ENCODE measurements around the gene FBXO21. TPM values are rescaled to one million over a fixed set of nuclear protein-coding genes. Genes with fewer than 3 reads are reported as not detected.

The FBXO21 gene
- total RNA-seq, 1 donor from 2014 or later, result 62.7 TPM

- Mint-ChIP-seq H3K9me3 (ENCODE audit: low read depth) (no peaks in the 10 kb centered on the region), H3K27me3 (no peaks in the 10 kb centered on the region), H3K4me1 (ENCODE audit: low read depth) (peaks cover 7% of the 10 kb centered on the region), H3K36me3 (ENCODE audit: insufficient read depth) (peaks cover 33% of the 10 kb centered on the region), H3K27ac (no peak overlapping the region), H3K4me3 (ENCODE audit: low read depth) (no peak overlapping the region)
- DNase-seq (ENCODE audit: low spot score, unreplicated experiment), result no peak
- TF ChIP-seq CTCF (IDR thresholded peaks at IDR 0.05; ENCODE audit: unreplicated experiment), result no peak
These were observed 27.6 kb downstream of the FBXO21 start for GRCh38 chr12:117162633-117163032.

- Mint-ChIP-seq H3K27me3 (no peaks in the 10 kb centered on the region), H3K4me1 (ENCODE audit: low read depth) (peaks cover 7% of the 10 kb centered on the region), H3K27ac (no peak overlapping the region), H3K9me3 (ENCODE audit: low read depth) (no peaks in the 10 kb centered on the region), H3K36me3 (ENCODE audit: insufficient read depth) (peaks cover 37% of the 10 kb centered on the region), H3K4me3 (ENCODE audit: low read depth) (no peak overlapping the region)
- no peak for DNase-seq (ENCODE audit: low spot score, unreplicated experiment)
- no peak for TF ChIP-seq CTCF (IDR thresholded peaks at IDR 0.05; ENCODE audit: unreplicated experiment)
These were observed 28.1 kb downstream of the FBXO21 start for GRCh38 chr12:117162167-117162539.

GRCh38 chr12:117161460-117162166 is 28.7 kb downstream of the FBXO21 start:
- no peak for TF ChIP-seq CTCF (IDR thresholded peaks at IDR 0.05; ENCODE audit: unreplicated experiment)
- H3K36me3 Mint-ChIP-seq (ENCODE audit: insufficient read depth), result peaks cover 37% of the 10 kb centered on the region
- DNase-seq (ENCODE audit: low spot score, unreplicated experiment), result no peak
- H3K4me3 Mint-ChIP-seq (ENCODE audit: low read depth), result no peak overlapping the region
- H3K9me3 Mint-ChIP-seq (ENCODE audit: low read depth), result no peaks in the 10 kb centered on the region
- H3K27ac Mint-ChIP-seq, result no peak overlapping the region
- peaks cover 7% of the 10 kb centered on the region for H3K4me1 Mint-ChIP-seq (ENCODE audit: low read depth)
- no peaks in the 10 kb centered on the region for H3K27me3 Mint-ChIP-seq

GRCh38 chr12:117159674-117160073 is 30.6 kb downstream of the FBXO21 start:
- H3K9me3 Mint-ChIP-seq (ENCODE audit: low read depth), result no peaks in the 10 kb centered on the region
- H3K36me3 Mint-ChIP-seq (ENCODE audit: insufficient read depth), result peaks cover 48% of the 10 kb centered on the region
- peak overlapping the region; percentile 70 for H3K27ac Mint-ChIP-seq
- no peak overlapping the region for H3K4me3 Mint-ChIP-seq (ENCODE audit: low read depth)
- H3K27me3 Mint-ChIP-seq, result no peaks in the 10 kb centered on the region
- no peak for TF ChIP-seq CTCF (IDR thresholded peaks at IDR 0.05; ENCODE audit: unreplicated experiment)
- DNase-seq (ENCODE audit: low spot score, unreplicated experiment), result no peak
- peaks cover 7% of the 10 kb centered on the region for H3K4me1 Mint-ChIP-seq (ENCODE audit: low read depth)

GRCh38 chr12:117158911-117159553 is 31.2 kb downstream of the FBXO21 start:
- no peak for DNase-seq (ENCODE audit: low spot score, unreplicated experiment)
- H3K4me1 Mint-ChIP-seq (ENCODE audit: low read depth), result peaks cover 7% of the 10 kb centered on the region
- TF ChIP-seq CTCF (IDR thresholded peaks at IDR 0.05; ENCODE audit: unreplicated experiment), result no peak
- H3K9me3 Mint-ChIP-seq (ENCODE audit: low read depth), result no peaks in the 10 kb centered on the region
- peaks cover 46% of the 10 kb centered on the region for H3K36me3 Mint-ChIP-seq (ENCODE audit: insufficient read depth)
- no peaks in the 10 kb centered on the region for H3K27me3 Mint-ChIP-seq
- peak overlapping the region; percentile 4 for H3K27ac Mint-ChIP-seq
- H3K4me3 Mint-ChIP-seq (ENCODE audit: low read depth), result no peak overlapping the region

Data from progenitor cell of endocrine pancreas (in vitro differentiated cells).